Smooth muscle cell (in vitro differentiated cells): ENCODE results near the gene SLCO1A2. TPM values are rescaled to one million over a fixed set of nuclear protein-coding genes. Genes with fewer than 3 reads are reported as not detected.

ENCODE experiments used
- DNase-seq: peaks from one replicate; lab custom pipeline; 2025; ENCODE audit not compliant: unreplicated experiment; lab: John Stamatoyannopoulos, UW
- H2AFZ ChIP-seq: fragments of 200-600 bp; sonication (generic); 2 replicates; pipeline ENCODE4 v1.6.0; 2016; ENCODE audit warnings: antibody characterized with exemption, low read depth, mild to moderate bottlenecking
- H3F3A ChIP-seq: fragments of 200-600 bp; sonication (generic); 2 replicates; pipeline ENCODE4 v1.6.0; 2017; ENCODE audit warnings: antibody characterized with exemption, low read depth
- H3K27ac ChIP-seq: fragments of 200-600 bp; sonication (generic); 2 replicates; pipeline ENCODE4 v1.5.1; 2016; ENCODE audit warnings: low read depth, mild to moderate bottlenecking
- H3K27me3 ChIP-seq: fragments of 200-600 bp; sonication (generic); 2 replicates; pipeline ENCODE4 v1.6.1; 2016; ENCODE audit warnings: low read depth, mild to moderate bottlenecking
- H3K36me3 ChIP-seq: fragments of 200-600 bp; sonication (generic); 2 replicates; pipeline ENCODE4 v1.5.1; 2016; ENCODE audit warnings: low read depth
- H3K4me1 ChIP-seq: fragments of 200-600 bp; sonication (generic); 2 replicates; pipeline ENCODE4 v1.5.1; 2016; ENCODE audit warnings: low read depth
- H3K4me2 ChIP-seq: fragments of 200-600 bp; sonication (generic); 2 replicates; pipeline ENCODE4 v1.6.0; 2016; ENCODE audit warnings: mild to moderate bottlenecking
- H3K4me3 ChIP-seq: fragments of 200-600 bp; sonication (generic); 2 replicates; pipeline ENCODE4 v1.5.1; 2016; ENCODE audit warnings: mild to moderate bottlenecking
- H3K79me2 ChIP-seq: fragments of 200-600 bp; sonication (generic); 2 replicates; pipeline ENCODE4 v1.6.0; 2016; ENCODE audit warnings: low read depth, mild to moderate bottlenecking
- H3K9ac ChIP-seq: fragments of 200-600 bp; sonication (generic); 2 replicates; pipeline ENCODE4 v1.6.0; 2016; ENCODE audit warnings: low read depth
- H3K9me3 ChIP-seq: fragments of 200-600 bp; sonication (generic); replicated peaks from 2 replicates; pipeline ENCODE4 v1.5.1; 2016; ENCODE audit warnings: low read depth
- H4K20me1 ChIP-seq: fragments of 200-600 bp; sonication (generic); 2 replicates; pipeline ENCODE4 v1.6.0; 2016; ENCODE audit warnings: low read depth
- WGBS: methylation state at CpG from one replicate; pipeline ENCODE4 v1.1.7; 2016; ENCODE audit warnings: low lambda C conversion rate; 5-methylcytosine and 5-hydroxymethylcytosine counted together
- polyA plus RNA-seq: library from polyadenylated mRNA; unstranded; fragments of >200 nt; fragmentation: Nextera tagmentation; extraction: Ambion mirVana; gene quantifications from 2 replicates; pipeline ENCODE4 v1.2.1, GENCODE V29; 2016
- total RNA-seq: library from RNA; depleted of rRNA; stranded (reverse); fragments of >200 nt; gene quantifications from 2 replicates; pipeline ENCODE4 v1.2.3, GENCODE V29; 2014
- TF ChIP-seq, protein P1 (sequence below): fragments of 200-600 bp; sonication (generic); IDR thresholded peaks from 2 replicates; pipeline ENCODE4 v1.5.1; 2017; ENCODE audit warnings: borderline replicate concordance, mild to moderate bottlenecking, antibody characterized with exemption; ENCODE audit not compliant: insufficient read depth, poor library complexity, severe bottlenecking

The SLCO1A2 gene
- total and polyA plus RNA-seq, 2 experiments from 2014 or later: 1.8 to 2.4 TPM

DNA sequence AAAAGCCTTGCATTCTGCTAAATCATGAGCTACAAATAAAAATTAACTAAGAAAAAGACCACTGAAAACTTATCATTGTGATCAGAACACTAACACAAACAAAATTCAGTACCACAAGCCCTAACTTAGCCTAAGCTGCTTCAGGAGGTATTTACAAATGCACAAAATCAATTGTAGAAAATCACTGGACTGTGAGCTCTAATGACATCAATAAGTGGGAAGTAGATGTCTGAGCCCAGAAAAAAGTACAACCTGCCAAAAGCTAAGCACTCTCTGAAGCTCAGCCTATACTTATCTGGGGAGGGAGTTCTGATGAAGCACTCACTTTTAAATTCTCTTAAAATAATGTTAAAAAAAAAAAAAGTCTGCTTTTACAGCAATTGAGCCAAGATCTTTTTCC lies 110.8 kb downstream of the SLCO1A2 start:
- Histone ChIP-seq H3K4me3 (no peak overlapping the region), H3K4me1 (no peaks in the 10 kb centered on the region), H3K27ac (no peak overlapping the region), H4K20me1 (no peaks in the 10 kb centered on the region), H3K9ac (no peak overlapping the region), H2AFZ (no peak overlapping the region), H3K79me2 (no peaks in the 10 kb centered on the region), H3K36me3 (no peaks in the 10 kb centered on the region), H3K9me3 (no peaks in the 10 kb centered on the region), H3F3A (no peaks in the 10 kb centered on the region), H3K4me2 (no peak overlapping the region), H3K27me3 (no peaks in the 10 kb centered on the region)
- no peak for DNase-seq
- TF ChIP-seq, protein P1, sequence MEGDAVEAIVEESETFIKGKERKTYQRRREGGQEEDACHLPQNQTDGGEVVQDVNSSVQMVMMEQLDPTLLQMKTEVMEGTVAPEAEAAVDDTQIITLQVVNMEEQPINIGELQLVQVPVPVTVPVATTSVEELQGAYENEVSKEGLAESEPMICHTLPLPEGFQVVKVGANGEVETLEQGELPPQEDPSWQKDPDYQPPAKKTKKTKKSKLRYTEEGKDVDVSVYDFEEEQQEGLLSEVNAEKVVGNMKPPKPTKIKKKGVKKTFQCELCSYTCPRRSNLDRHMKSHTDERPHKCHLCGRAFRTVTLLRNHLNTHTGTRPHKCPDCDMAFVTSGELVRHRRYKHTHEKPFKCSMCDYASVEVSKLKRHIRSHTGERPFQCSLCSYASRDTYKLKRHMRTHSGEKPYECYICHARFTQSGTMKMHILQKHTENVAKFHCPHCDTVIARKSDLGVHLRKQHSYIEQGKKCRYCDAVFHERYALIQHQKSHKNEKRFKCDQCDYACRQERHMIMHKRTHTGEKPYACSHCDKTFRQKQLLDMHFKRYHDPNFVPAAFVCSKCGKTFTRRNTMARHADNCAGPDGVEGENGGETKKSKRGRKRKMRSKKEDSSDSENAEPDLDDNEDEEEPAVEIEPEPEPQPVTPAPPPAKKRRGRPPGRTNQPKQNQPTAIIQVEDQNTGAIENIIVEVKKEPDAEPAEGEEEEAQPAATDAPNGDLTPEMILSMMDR: no peak

DNA sequence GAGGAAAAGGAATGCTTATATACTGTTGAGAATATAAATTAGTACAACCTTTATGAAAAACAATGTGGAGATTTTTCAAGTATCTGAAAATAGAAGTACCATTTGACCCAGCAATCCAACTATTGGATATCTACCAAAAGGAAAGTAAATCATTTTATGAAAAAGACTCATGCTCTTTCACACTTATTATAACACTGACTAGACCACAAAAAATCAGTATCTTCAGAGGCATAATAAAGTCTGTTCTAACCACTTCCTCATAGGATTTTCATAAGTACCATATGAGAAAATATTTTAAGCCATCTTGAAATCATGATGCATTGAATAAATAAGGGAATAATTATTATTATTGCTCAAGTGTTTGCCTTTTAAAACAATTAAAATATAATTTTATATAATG lies 112.9 kb downstream of the SLCO1A2 start:
- Histone ChIP-seq H4K20me1 (no peaks in the 10 kb centered on the region), H3F3A (no peaks in the 10 kb centered on the region), H3K9ac (no peak overlapping the region), H3K27me3 (no peaks in the 10 kb centered on the region), H3K4me2 (no peak overlapping the region), H3K36me3 (no peaks in the 10 kb centered on the region), H3K4me3 (no peak overlapping the region), H3K27ac (no peak overlapping the region), H2AFZ (no peak overlapping the region), H3K4me1 (no peaks in the 10 kb centered on the region), H3K79me2 (no peaks in the 10 kb centered on the region), H3K9me3 (no peaks in the 10 kb centered on the region)
- no peak for DNase-seq
- TF ChIP-seq, protein P1: no peak

DNA sequence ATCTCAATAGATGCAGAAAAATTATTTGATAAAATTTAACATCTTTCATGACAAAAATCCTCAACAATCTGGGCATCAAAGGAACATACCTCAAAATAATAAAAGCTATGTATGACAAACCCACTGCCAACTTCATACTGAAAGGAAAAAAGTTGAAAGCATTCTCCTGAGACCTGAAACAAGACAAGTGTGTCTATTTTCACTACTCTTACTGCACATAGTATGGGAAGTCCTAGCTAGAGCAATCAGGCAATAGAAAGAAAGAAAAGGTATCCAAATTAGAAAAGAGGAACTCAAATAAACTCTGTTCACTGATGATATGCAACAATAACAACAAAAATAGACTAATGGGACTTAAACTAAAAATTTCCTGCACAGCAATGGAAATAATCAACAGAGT lies 113.6 kb downstream of the SLCO1A2 start:
- no peaks in the 10 kb centered on the region for H3K27me3 ChIP-seq
- no peak for DNase-seq
- TF ChIP-seq, protein P1: no peak
- no peak overlapping the region for H3K9ac ChIP-seq
- H3F3A ChIP-seq: no peaks in the 10 kb centered on the region
- H3K4me2 ChIP-seq: no peak overlapping the region
- no peaks in the 10 kb centered on the region for H3K79me2 ChIP-seq
- no peak overlapping the region for H3K4me3 ChIP-seq
- H2AFZ ChIP-seq: no peak overlapping the region
- H4K20me1 ChIP-seq: no peaks in the 10 kb centered on the region
- no peaks in the 10 kb centered on the region for H3K9me3 ChIP-seq
- H3K27ac ChIP-seq: no peak overlapping the region
- no peaks in the 10 kb centered on the region for H3K36me3 ChIP-seq
- H3K4me1 ChIP-seq: no peaks in the 10 kb centered on the region

DNA sequence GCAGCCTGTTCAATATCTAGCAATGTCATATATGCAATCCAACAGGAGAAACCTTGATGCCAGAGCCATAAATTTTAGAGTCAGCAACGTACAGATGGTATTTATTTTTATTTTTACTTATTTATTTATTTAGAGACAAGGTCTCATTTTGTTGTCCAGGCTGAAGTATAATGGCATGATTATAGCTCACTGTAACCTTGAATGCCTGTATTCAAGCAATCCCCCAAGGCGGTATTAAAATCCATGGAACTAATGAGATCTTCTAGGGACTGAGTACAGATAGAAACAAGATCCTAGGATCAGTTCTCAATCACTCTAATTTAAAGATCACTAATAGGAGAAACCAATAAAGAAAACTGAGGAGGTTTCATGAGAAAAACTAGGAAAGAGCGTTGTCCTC lies 114.5 kb downstream of the SLCO1A2 start:
- H3K79me2 ChIP-seq: no peaks in the 10 kb centered on the region
- H3K27ac ChIP-seq: no peak overlapping the region
- H4K20me1 ChIP-seq: no peaks in the 10 kb centered on the region
- no peaks in the 10 kb centered on the region for H3F3A ChIP-seq
- H3K9ac ChIP-seq: no peak overlapping the region
- no peaks in the 10 kb centered on the region for H3K36me3 ChIP-seq
- no peak overlapping the region for H3K4me3 ChIP-seq
- H3K9me3 ChIP-seq: no peaks in the 10 kb centered on the region
- no peaks in the 10 kb centered on the region for H3K27me3 ChIP-seq
- H2AFZ ChIP-seq: no peak overlapping the region
- DNase-seq: no peak
- no peak overlapping the region for H3K4me2 ChIP-seq
- TF ChIP-seq, protein P1: no peak
- 89% methylated on average over 3 of the region's 3 CpGs for WGBS
- no peaks in the 10 kb centered on the region for H3K4me1 ChIP-seq
